MM.1S (cell line): Measurements from ENCODE around the gene ARHGEF2.

Experiments used
- CTCF ChIP-seq: fragments of 300-600 bp; sonication (generic); IDR thresholded peaks from 2 replicates; pipeline ENCODE4 v1.5.1; 2016; ENCODE audit warnings: antibody characterized with exemption, low read length, mixed read lengths
- EZH2 ChIP-seq: fragments of 300-600 bp; sonication (generic); optimal IDR thresholded peaks from 2 replicates; pipeline ENCODE3; 2017; ENCODE audit warnings: low read depth, mild to moderate bottlenecking, antibody characterized with exemption, low read length, mixed read lengths
- EZH2phosphoT487 ChIP-seq: fragments of 300-600 bp; sonication (generic); IDR thresholded peaks from 2 replicates; pipeline ENCODE4 v1.6.1; 2018; ENCODE audit warnings: antibody characterized with exemption, low read length

- no peak for TF ChIP-seq EZH2
- no peak for TF ChIP-seq CTCF
- TF ChIP-seq EZH2phosphoT487: no peak
Measured at GRCh38 chr1:155966750-155967149, 11.6 kb downstream of the ARHGEF2 start.
